NB4 (cell line): ENCODE data around the gene CCDC154.

Experiments
- CTCF ChIP-seq: IDR thresholded peaks from one replicate; pipeline ENCODE4 v1.5.1; 2012; ENCODE audit warnings: low read depth, low read length
- MAX ChIP-seq: IDR thresholded peaks from 2 replicates; pipeline ENCODE4 v1.6.1; 2011; ENCODE audit warnings: low read depth, low read length
- POLR2A ChIP-seq: IDR thresholded peaks from 2 replicates; pipeline ENCODE4 v1.6.1; 2011; ENCODE audit warnings: mild to moderate bottlenecking; ENCODE audit not compliant: insufficient read length; ENCODE audit errors: extremely low read depth

GRCh38 chr16:1412847-1413246 is 31.5 kb downstream of the CCDC154 start:
- TF ChIP-seq CTCF (no peak), POLR2A (no peak), MAX (no peak)
